Neural cell (in vitro differentiated cells): ENCODE results near the gene ZNF493.

ENCODE experiments used
- CTCF ChIP-seq: fragments of 450-650 bp; IDR thresholded peaks from 2 replicates; pipeline ENCODE4 v1.5.1; 2014; ENCODE audit warnings: antibody characterized with exemption, mild to moderate bottlenecking, moderate library complexity; ENCODE audit not compliant: poor library complexity, severe bottlenecking
- EP300 ChIP-seq: fragments of 450-650 bp; conservative IDR thresholded peaks from 2 replicates; pipeline ENCODE4 v1.6.1; 2014; ENCODE audit warnings: antibody characterized with exemption, mild to moderate bottlenecking, moderate library complexity; ENCODE audit not compliant: poor library complexity, severe bottlenecking
- EZH2 ChIP-seq: fragments of 200-600, 300-800 bp; shearing (Covaris generic), sonication (generic); IDR thresholded peaks from 2 replicates; pipeline ENCODE4 v1.6.1; 2014; ENCODE audit warnings: antibody characterized with exemption, low read length, borderline replicate concordance, mild to moderate bottlenecking; ENCODE audit not compliant: insufficient read depth, poor library complexity, severe bottlenecking
- POLR2AphosphoS5 ChIP-seq: IDR thresholded peaks from 2 replicates; pipeline ENCODE4 v1.6.1; 2012
- REST ChIP-seq: IDR thresholded peaks from 2 replicates; pipeline ENCODE4 v1.6.1; 2012; ENCODE audit warnings: borderline replicate concordance
- SMC3 ChIP-seq: fragments of 450-650 bp; conservative IDR thresholded peaks from 2 replicates; pipeline ENCODE4 v1.6.1; 2014; ENCODE audit warnings: antibody characterized with exemption, mild to moderate bottlenecking, moderate library complexity; ENCODE audit not compliant: poor library complexity
- TAF1 ChIP-seq: IDR thresholded peaks from 2 replicates; pipeline ENCODE4 v1.6.1; 2012; ENCODE audit warnings: low read depth

- TF ChIP-seq CTCF: no peak
- no peak for TF ChIP-seq EP300
- no peak for TF ChIP-seq POLR2AphosphoS5
- TF ChIP-seq TAF1: no peak
- no peak for TF ChIP-seq EZH2
- TF ChIP-seq REST: no peak
- TF ChIP-seq SMC3: no peak
These were observed 77.8 kb downstream of the ZNF493 start for GRCh38 chr19:21474671-21475181.
